Stimulated activated CD4-positive, alpha-beta T cell treated with anti-CD3 and anti-CD28 coated beads, Interleukin-1b, Interleukin-23, amount 100 ng/mL, for 4 hours (primary cell): ENCODE data around the gene NBEA.
"Not testable (repeated sequence)": the region's sequence is repeated elsewhere in the genome, so short reads cannot be mapped to it uniquely, and the experiment has no call there.

Experiments used
- DNase-seq, 2 donors: peaks; one replicate each; pipeline ENCODE4 v3.0.0-alpha.2; 2020; ENCODE audit warnings: low read depth in 2 of 2

NBEA gene

DNA sequence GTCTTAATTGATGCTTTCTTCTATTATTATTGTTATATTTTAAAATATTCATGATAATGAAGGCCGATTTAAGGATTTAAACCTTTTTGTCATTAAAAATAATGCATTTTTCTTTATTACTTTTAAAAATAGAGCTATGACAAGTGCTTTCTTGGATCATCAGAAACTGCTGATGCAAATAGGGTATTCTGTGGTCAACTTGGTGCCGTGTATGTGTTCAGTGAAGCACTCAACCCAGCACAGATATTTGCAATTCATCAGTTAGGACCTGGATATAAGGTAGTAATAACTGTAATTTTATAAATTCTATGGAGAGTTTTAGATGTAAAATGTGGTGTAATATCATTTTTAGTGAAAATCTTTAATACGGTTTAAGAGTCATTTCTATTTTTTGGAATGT lies 116.5 kb downstream of the NBEA start:
- DNase-seq = not testable (repeated sequence)

DNA sequence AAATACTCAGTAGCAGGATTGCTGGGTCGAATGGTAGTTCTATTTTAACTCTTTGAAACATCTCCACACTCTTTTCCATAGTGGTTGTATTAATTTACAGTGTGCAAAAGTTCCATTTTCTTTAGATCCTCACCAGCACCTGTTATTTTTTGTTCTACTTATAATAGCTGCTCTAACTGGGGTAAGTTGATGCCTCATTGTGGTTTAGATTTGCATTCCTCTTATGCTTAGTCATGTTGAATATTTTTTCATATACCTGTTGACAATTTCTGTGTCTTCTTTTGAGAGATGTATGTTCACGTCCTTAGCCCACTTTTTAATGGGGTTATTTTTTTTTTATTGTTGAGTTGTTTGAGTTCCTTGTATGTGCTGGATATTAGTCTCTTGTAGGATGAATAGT lies 144.6 kb downstream of the NBEA start:
- DNase-seq = no peak

DNA sequence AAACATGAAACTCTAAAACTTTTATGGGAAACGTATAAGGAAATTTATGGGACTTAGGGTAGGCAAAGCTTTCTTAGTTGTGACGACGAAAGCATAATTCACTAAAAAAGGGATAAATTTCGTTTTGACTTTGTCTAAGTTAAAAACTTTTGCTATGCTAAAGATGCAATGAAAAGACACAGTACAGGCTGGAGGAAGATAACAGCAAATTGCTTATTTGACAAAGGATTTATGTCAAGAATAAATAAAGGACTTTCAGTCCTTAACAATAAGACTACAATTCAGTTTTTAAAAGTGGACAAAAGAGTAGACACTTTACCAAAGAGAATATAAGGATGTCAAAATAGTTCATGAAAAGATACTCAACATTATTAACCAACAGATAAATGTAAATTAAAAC lies 150.2 kb downstream of the NBEA start:
- no peak for DNase-seq

DNA sequence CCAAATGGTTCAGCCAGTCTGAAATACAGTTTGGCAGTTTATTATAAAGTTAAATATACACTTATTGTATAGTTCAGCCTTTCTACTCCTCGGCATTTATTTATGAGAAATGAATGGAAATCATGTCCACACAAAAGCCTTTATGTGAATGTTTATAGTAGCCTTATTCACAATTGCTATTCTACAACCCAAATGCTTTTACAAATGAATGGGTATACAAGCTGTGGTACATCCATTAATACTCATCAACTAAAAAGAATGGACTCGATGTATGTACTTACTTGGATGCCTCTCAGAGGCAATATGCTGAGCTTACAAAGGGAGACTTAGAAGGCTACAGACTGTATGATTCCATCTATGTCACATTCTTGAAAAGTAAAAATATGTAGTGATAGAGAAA lies 150.7 kb downstream of the NBEA start:
- no peak for DNase-seq

DNA sequence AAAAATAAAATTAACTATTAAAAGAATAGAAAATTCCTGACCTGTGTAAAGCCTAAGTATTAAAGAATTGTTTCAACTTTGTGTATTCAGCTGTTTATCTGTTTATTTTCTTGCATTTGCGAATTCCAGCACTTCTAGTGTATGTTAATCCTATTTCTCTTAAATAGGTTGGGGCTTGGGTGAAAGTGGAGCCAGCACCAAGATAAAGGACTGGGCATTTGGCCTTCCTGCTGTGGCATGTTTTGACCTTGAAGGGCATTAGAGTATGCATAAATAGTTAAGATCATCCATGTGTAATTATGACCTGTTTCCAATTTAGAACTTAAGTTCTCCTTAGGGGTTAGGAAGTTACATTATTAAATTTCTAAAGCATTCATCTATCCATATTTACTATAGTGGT lies 151.3 kb downstream of the NBEA start:
- no peak for DNase-seq

DNA sequence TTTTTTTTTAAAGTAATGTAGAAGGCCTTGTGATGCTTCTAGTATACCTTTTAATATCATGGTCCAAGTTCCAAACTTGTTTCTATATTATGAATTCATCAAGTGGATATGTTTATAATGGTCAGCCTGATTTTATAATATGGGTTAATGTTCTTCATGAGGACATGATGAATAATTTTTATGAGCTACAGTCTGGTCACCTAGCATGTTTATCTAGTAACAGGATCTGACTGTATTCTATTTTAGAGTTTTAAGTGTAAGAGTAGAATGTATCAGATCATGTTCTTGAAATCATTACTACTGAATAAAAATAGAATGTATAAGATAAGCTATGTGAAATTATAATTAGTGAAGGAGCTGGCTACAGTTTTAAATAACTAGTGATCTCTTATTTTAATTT lies 164.7 kb downstream of the NBEA start:
- DNase-seq = not testable (repeated sequence)

DNA sequence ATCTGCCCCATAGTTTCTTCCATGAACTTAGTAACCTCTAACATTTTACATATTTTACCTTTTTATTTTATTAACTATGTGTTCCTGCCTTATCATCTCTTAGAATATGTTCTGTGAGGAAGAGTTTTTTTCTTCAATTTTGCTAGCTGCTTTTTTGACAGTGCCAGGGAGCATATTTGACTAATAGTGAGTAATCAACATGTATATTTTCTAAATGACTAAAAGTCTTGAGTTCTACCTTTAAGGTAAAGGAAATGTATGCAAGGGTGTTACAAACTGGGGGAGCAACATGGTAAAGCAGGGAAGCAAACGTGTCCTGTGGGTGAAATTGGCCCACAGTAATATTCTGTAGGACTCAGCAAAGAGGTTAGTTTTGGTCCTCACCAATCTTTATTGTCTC lies 165.5 kb downstream of the NBEA start:
- DNase-seq = no peak

DNA sequence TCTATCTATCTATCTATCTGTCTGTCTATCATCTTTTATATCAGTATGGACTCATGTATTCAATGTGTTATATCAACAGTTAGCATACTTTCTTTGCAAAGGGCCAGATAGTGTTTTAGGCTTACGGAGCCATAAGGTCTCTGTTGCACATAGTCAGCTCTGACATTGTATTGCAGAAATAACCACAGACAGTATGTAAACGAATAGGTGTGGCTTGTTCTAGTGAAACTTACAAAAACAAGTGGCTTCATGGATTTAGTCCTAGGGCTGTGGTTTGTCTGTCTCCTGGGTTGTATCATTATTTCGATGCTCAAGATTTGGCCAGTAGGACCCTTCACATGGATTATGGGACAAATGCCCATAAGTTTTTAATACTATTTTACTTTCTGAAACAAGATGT lies 171.5 kb downstream of the NBEA start:
- DNase-seq = not testable (repeated sequence)

DNA sequence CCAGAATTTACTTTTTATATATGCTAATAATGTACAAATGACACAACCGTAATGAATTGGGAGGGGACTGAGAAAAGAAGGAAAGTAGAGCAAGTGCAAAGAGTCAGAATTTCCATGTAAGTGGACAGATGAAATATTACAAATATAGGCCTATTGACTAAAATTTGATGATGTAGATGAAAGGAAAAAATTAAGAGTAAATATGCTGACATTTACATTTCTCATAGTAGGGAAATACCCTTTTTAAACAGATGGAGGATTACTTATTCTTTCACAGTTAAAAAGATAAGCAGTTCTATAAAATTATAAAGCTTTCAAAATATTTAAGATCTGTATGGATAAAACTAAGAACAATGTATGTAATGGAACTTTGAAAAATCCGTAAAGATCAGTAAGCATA lies 185.4 kb downstream of the NBEA start:
- no peak for DNase-seq

DNA sequence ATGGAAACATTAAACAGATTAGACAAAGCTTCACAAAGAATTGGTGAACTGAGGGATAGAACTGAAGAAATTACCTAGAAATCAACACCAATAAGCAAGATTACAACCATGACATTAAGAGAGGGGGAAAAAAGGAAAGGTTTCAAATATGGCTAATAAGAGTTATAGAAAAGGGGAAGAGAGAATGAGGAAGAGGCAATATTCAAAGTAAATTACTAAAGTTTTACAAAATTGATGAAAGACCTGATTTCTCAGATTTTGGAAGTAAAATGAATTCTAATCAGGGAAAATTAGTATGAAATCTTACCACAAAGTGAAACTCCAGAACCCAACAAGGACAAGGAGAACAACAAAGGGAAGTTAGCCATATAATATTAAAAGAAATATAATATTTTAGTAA lies 187.4 kb downstream of the NBEA start:
- no peak for DNase-seq

DNA sequence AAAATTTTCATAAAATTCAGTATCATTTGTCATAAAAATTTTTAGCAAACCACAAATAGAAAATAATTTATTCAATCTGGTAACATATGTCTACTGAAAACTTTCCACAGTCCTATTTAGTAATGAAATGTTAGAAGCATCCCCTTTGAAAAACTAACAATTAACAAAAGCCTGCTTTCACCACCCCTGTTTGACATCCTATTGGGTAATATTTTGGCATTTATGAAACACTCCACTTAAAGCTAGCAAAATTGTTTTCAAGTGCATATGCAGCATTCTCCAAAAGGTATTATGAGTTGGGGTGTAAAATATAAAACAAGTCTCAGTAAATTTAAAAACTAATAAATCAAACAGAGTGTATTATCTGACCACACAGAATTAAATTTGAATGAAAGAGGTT lies 189.4 kb downstream of the NBEA start:
- DNase-seq = no peak

DNA sequence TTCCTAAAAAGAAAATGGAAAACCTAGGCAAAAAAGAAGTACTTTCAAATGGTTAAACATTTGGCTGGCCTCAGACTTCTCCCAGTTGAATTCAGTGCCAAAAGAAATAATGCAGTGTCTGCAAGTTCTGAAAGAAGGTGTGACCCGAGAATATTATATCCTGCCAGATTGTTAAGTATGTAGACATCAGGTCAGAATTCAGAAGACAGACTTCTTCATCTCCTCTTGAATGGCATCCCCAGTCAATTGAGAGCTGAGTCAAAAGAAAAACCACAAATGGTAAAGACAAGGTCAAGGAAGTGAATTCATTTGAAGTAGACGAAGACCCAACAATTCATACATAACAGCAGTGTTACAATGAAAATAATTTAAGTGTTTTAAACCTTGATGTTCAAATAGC lies 194.5 kb downstream of the NBEA start:
- no peak for DNase-seq

DNA sequence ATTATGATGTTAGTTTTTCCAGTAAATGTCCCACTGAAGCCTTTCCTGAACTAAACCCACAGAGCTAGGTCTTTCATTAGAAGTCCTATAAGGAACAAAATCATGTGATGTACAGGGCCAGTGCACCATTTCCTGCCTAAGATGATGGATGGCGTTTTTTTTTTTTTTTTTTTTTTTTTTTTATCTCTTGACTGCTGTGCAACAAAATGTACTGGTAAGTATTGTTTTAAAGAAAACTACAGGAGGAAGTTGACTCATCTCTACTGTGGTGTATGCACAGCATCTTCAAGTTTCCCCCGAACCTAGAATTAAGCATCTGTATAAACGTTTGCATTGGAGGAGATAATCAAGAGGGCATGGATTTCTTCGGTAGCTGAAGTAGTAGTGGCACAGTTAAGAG lies 197.5 kb downstream of the NBEA start:
- DNase-seq = no peak

DNA sequence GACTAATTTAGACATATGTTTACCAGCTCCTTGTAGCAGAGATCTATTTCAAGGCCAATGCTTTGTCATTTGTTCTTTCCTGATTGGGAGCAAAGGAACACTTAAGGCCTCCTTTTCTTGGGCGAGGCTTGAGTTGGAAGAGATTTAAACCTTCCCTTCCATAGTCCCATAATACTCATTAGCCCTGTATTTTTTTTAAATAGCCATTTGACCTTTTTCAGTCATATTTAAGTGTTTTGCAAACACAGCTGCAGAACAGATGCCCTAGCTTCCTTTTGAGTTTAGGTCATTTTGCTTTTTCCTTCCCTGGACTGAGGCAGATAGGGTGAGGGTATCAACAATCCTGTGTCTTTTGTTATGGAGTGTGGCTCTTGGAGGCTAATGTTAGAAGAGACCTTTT lies 198.3 kb downstream of the NBEA start:
- no peak for DNase-seq

DNA sequence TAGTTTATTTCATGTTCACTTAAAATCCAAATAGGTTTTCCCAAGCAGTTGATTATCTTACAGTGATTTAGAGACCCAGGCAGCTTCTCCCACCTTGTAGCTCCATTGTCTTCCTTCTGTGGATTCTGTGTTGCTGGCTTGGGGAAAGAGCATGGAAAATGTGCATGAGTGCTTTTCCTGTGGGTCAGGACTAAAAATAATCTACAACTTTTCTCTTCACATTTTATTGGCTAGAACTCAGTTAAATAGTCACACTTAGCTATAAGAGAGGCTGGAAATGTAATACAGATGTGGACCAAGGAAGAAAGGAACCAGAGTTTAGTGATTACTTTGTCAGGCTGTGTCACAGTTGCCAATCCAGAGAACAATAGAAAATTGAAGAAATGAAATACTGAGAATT lies 198.8 kb downstream of the NBEA start:
- no peak for DNase-seq

DNA sequence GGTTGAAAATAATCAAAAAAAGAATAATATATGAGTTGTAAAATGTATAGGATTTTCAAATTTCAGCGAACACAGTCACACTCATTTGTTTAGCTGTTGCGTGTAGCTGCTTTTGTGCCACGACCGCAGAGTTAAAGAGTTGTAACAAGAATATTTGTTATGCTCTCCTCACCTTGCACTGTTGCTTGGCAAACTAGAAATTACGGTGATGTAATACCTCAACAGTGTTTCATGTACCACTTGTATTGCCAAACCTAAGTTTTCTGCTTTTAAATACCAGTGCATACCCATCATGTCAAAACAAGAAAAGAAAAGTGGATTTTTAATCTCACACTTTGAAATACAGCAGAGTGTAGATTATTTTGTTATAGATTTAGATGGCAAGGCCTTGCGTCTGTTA lies 201.1 kb downstream of the NBEA start:
- DNase-seq = no peak

DNA sequence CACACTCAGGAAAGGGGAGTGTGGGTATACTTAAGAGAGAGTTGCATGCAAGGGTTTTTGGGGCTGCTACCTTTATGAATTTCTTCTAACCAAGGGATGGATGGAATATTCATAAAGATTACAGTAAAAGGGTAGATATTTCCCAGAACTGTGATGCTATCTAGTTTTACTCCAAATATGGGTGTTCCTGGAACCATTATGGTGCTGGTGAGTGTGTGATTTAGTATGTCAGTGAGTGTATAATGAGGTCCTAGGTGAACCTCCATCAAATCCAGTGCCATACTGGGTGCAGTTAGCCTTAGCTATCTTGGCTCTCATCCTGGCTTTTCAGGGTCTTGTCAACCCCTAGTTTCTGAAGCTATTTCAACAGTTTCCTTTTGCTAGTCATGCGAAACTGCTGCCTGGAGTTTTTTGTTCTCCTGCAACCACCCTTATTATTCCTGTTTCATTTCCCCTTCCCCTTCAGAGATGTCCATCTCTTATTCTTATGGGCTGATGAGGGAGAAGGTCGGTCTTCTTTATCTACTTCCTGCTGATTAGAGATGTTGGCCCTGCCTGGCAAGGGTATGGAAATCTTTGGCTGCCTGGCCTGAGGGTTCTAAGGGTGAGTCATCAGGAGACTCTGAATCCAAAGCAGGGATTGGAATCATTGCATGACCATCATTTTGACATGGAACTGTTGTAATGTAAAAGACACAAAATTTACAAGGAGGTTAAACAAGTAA lies 202.3 kb downstream of the NBEA start:
- DNase-seq = no peak

DNA sequence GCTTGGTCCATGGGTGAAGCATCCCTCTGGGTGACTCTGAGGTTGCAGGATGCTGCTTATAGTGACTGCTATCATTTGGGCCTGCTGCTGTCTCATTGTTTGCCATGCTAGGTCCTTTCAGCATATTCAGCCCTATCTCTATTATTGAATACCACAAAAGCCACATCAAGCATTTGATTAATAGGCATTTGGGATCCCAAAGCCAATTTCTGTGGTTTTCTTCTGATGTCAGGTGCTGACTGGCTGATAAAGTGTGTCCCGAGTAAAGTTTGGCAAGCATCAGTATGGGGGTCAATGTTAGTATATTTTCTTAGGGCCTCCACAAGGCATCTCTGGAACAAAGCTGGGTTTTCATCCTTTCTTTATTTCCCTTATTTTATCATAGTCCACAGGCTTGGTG lies 204.6 kb downstream of the NBEA start:
- DNase-seq = no peak

DNA sequence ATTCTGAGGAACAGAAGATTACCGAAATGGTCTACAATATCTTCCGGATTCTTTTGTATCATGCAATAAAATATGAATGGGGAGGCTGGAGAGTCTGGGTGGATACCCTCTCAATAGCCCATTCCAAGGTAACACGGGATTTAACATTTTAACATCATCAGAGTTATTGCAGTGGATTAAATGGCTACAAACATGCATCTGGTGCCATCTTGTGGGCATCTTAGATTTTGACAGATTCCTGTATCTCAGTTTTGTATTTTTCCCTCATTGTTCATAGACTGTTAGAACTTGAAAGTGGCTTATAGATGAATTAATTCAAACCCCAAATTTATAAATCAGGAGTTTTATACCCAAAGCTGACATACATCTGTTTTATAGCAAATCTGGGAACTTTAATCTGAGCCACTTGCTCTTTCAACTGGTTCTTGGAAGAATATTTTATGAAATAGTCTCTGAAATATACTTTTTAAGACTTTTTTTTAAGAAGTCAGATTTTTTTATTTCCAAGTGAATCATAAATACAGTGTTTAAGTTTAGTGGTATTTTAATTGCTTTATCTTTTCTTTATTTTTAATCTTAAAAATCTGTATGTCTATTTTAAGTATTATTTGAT lies 215.2 kb downstream of the NBEA start:
- no peak for DNase-seq

DNA sequence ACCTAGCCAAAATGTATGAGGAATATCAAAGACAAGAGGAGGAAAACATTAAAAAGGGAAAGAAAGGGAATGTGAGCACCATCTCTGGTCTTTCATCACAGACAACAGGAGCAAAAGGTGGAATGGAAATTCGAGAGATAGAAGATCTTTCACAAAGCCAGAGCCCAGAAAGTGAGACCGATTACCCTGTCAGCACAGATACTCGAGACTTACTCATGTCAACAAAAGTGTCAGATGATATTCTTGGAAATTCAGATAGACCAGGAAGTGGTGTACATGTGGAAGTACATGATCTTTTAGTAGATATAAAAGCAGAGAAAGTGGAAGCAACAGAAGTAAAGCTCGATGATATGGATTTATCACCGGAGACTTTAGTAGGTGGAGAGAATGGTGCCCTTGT lies 217.0 kb downstream of the NBEA start:
- no peak for DNase-seq

DNA sequence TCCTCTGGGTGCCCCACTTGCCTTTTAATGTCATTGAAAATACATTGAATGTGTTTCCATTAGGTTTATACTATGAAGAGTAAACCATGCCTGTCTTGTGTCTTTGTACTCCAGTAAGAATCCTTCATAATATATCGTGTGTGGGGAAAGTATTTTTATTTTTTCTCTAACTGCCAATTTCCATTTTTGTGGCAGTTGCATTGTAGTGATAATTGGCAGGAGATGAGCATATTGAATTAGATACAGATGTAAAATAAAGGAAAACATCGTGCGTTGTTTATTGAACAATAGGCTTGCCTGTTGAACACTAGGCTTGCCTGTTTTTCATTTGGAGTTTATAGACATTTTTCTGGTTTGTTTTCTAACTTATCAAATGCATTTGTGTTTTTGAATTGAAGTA lies 218.8 kb downstream of the NBEA start:
- no peak for DNase-seq

DNA sequence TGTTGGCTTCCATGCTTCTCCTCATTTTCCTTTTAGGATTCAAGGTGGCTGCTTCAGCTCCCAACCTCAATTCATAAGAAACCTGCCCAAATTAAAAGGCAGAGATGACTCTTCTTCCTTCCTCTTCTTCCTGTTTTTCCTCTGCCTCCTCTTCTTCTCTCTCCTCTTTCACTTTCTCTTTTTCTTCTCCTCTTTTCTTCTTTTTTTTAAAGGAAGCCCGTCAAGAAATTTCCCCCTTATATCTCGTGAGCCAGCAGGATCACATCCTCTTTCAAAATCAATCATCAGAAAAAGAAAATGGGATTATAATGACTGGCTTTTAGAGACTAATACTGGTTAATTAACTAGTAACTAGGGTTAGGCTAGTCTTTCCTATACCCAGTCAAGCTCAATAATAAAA lies 220.3 kb downstream of the NBEA start:
- no peak for DNase-seq

DNA sequence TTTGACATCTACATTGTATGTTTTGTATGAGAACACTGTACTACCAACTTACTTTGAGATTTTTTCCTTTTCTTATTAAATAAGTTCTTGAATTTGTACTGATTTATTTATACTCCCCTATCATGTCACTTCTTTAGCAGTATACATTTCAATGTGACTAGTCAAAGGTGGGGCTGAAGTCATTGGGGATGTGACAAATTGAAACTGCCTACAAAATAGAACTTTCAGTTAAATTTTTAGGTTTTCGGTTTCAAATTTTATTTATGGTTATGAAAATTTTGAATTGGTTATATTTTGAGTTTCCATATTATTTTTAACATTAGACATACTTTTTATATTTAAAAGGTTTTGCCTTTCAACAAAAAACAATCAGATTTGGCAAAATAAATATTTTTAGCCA lies 221.6 kb downstream of the NBEA start:
- no peak for DNase-seq

DNA sequence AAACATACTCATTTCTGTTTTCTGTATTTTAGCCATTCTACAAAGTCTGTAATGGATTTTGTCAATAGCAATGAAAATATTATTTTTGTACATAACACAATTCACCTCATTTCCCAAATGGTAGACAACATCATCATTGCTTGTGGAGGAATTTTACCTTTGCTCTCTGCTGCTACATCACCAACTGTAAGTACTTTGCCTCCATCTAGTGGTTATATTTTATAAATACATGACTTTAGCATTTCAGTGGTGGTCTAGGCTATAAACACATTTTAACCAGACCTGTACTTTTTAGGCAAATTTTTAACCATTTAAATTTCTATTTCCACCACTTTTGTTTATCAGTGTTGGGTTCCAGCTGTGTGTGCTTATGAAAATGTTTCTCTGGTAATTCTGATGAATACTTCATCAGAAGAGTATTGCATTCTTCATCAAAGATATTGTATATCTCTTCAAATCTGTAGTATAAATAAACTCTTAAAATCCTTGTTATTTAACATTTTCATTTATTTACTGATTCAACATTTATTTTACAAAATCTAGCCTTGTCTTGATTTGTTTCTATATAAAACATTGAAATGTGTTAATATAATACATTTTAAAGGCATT lies 222.4 kb downstream of the NBEA start:
- no peak for DNase-seq
